ENCODE data around the gene CGREF1. TPM values are rescaled to one million over a fixed set of nuclear protein-coding genes. Genes with fewer than 3 reads are reported as not detected.
A peak's percentile ranks its signal among the peaks of the same experiment; 100 is the strongest.

Gene CGREF1
- total and polyA plus RNA-seq, 2 experiments from 2014 or later = 0.48 to 0.55 TPM

GRCh38 chr2:27060323-27060722, 58.6 kb downstream of the CGREF1 start:
- TF ChIP-seq, protein P1, sequence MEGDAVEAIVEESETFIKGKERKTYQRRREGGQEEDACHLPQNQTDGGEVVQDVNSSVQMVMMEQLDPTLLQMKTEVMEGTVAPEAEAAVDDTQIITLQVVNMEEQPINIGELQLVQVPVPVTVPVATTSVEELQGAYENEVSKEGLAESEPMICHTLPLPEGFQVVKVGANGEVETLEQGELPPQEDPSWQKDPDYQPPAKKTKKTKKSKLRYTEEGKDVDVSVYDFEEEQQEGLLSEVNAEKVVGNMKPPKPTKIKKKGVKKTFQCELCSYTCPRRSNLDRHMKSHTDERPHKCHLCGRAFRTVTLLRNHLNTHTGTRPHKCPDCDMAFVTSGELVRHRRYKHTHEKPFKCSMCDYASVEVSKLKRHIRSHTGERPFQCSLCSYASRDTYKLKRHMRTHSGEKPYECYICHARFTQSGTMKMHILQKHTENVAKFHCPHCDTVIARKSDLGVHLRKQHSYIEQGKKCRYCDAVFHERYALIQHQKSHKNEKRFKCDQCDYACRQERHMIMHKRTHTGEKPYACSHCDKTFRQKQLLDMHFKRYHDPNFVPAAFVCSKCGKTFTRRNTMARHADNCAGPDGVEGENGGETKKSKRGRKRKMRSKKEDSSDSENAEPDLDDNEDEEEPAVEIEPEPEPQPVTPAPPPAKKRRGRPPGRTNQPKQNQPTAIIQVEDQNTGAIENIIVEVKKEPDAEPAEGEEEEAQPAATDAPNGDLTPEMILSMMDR (IDR thresholded peaks at IDR 0.05; ENCODE audit: low read depth, low read length) = no peak
- no peaks in the 10 kb centered on the region for H3K9me3 ChIP-seq (ENCODE audit: low read depth)

GRCh38 chr2:27059141-27059820, 59.6 kb downstream of the CGREF1 start:
- Histone ChIP-seq H3K4me1 (ENCODE audit: low read depth) (no peaks in the 10 kb centered on the region), H3K27me3 (no peaks in the 10 kb centered on the region), H3K27ac (peak overlapping the region; percentile 43), H3K4me3 (no peak overlapping the region), H3K36me3 (peaks cover 36% of the 10 kb centered on the region), H3K9me3 (ENCODE audit: low read depth) (no peaks in the 10 kb centered on the region)
- DNase-seq (ENCODE audit: low read depth in 1 of 2, low spot score in 1 of 2) = peak in 1 of 2 donors; percentile 92
- TF ChIP-seq, protein P1 (IDR thresholded peaks at IDR 0.05; ENCODE audit: low read depth, low read length) = peak; percentile 7

More at GRCh38 chr2:27060323-27060722, 58.6 kb downstream of the CGREF1 start:
- peaks cover 26% of the 10 kb centered on the region for H3K36me3 ChIP-seq
- peak overlapping the region; percentile 8 for H3K27ac ChIP-seq
- no peaks in the 10 kb centered on the region for H3K4me1 ChIP-seq (ENCODE audit: low read depth)
- no peaks in the 10 kb centered on the region for H3K27me3 ChIP-seq
- no peak overlapping the region for H3K4me3 ChIP-seq
- no peak for DNase-seq (ENCODE audit: low read depth in 1 of 2, low spot score in 1 of 2)

DNA sequence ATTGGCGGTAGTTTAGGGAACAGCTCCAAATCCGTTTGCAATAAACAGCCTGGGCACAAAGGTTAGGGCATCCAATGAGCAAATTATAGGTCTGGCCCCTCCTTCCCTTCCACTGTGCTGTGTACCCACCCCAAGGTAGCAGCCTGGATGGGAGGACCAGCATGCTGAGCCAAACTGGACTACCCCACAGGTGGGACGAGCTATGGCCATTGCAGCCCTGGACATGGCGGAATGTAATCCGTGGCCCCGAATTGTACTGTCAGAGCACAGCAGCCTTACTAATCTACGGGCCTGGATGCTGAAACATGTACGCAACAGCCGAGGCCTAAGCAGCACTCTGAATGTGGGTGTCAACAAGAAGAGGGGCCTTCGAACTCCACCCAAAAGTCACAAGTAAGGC, 60.7 kb downstream of the CGREF1 start:
- DNase-seq (ENCODE audit: low read depth in 1 of 2, low spot score in 1 of 2) = no peak
- Histone ChIP-seq H3K4me3 (no peak overlapping the region), H3K9me3 (ENCODE audit: low read depth) (no peaks in the 10 kb centered on the region), H3K27me3 (no peaks in the 10 kb centered on the region), H3K27ac (no peak overlapping the region), H3K36me3 (peaks cover 46% of the 10 kb centered on the region), H3K4me1 (ENCODE audit: low read depth) (no peaks in the 10 kb centered on the region)
- TF ChIP-seq, protein P1 (IDR thresholded peaks at IDR 0.05; ENCODE audit: low read depth, low read length) = no peak

- H3K9me3 ChIP-seq (ENCODE audit: low read depth) = no peaks in the 10 kb centered on the region
- H3K4me3 ChIP-seq = no peak overlapping the region
- H3K27ac ChIP-seq = no peak overlapping the region
- H3K27me3 ChIP-seq = no peaks in the 10 kb centered on the region
- TF ChIP-seq, protein P1 (IDR thresholded peaks at IDR 0.05; ENCODE audit: low read depth, low read length) = no peak
- H3K4me1 ChIP-seq (ENCODE audit: low read depth) = peaks cover 2% of the 10 kb centered on the region
- no peak for DNase-seq (ENCODE audit: low read depth in 1 of 2, low spot score in 1 of 2)
- H3K36me3 ChIP-seq = peaks cover 46% of the 10 kb centered on the region
Measured at GRCh38 chr2:27057184-27057583, 61.7 kb downstream of the CGREF1 start.

- Histone ChIP-seq H3K4me3 (no peak overlapping the region), H3K36me3 (peaks cover 41% of the 10 kb centered on the region), H3K9me3 (ENCODE audit: low read depth) (no peaks in the 10 kb centered on the region), H3K27ac (no peak overlapping the region), H3K4me1 (ENCODE audit: low read depth) (peaks cover 3% of the 10 kb centered on the region), H3K27me3 (no peaks in the 10 kb centered on the region)
- TF ChIP-seq, protein P1 (IDR thresholded peaks at IDR 0.05; ENCODE audit: low read depth, low read length) = no peak
- DNase-seq (ENCODE audit: low read depth in 1 of 2, low spot score in 1 of 2) = no peak
Measured at GRCh38 chr2:27054721-27055120, 64.2 kb downstream of the CGREF1 start.
